ENCODE data around the gene TIGD4.

Gene TIGD4

DNA sequence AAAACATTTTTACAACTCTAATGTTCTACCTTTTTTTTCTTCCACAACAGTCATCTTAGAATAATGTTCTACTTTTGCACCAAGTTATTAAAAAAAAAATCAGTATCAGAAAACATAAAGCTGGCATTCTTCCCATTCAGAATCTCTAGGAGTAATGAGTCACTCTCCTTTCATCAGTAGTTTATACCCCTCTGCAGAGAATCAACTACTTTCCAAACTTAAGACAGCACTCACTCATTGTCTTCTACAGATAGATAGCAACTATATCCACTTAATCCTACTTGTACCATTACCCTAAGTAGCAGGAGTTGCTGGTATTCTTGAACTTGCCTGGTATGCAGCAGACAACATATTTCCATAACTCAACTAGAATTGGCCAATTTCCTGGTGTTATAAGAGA is 3.2 kb downstream of the TIGD4 start:
- Histone ChIP-seq H2AFZ (ENCODE audit: low read length) (no peak overlapping the region), H3K9me2 (ENCODE audit: low read depth, low read length) (no peaks in the 10 kb centered on the region), H3F3A (ENCODE audit: insufficient read depth, low read length) (no peaks in the 10 kb centered on the region), H3K9ac (ENCODE audit: low read length) (no peak overlapping the region), H3K4me2 (ENCODE audit: low read length) (no peak overlapping the region), H3K27ac (ENCODE audit: low read depth, low read length, poor library complexity, severe bottlenecking) (no peak overlapping the region), H3K9me3 (ENCODE audit: low read length) (no peaks in the 10 kb centered on the region), H3K4me1 (ENCODE audit: insufficient read depth, low read length, severe bottlenecking) (peaks cover 25% of the 10 kb centered on the region), H3K36me3 (ENCODE audit: insufficient read depth, low read length) (no peaks in the 10 kb centered on the region), H3K27me3 (ENCODE audit: insufficient read depth, low read length) (no peaks in the 10 kb centered on the region), H4K20me1 (ENCODE audit: insufficient read depth, low read length) (no peaks in the 10 kb centered on the region), H3K4me3 (ENCODE audit: low read depth, low read length, poor library complexity, severe bottlenecking) (no peak overlapping the region), H3K79me2 (ENCODE audit: insufficient read depth, low read length) (no peaks in the 10 kb centered on the region)
- TF ChIP-seq EZH2 (IDR thresholded peaks at IDR 0.05; ENCODE audit: borderline replicate concordance, low read length): no peak
- TF ChIP-seq, protein P1, sequence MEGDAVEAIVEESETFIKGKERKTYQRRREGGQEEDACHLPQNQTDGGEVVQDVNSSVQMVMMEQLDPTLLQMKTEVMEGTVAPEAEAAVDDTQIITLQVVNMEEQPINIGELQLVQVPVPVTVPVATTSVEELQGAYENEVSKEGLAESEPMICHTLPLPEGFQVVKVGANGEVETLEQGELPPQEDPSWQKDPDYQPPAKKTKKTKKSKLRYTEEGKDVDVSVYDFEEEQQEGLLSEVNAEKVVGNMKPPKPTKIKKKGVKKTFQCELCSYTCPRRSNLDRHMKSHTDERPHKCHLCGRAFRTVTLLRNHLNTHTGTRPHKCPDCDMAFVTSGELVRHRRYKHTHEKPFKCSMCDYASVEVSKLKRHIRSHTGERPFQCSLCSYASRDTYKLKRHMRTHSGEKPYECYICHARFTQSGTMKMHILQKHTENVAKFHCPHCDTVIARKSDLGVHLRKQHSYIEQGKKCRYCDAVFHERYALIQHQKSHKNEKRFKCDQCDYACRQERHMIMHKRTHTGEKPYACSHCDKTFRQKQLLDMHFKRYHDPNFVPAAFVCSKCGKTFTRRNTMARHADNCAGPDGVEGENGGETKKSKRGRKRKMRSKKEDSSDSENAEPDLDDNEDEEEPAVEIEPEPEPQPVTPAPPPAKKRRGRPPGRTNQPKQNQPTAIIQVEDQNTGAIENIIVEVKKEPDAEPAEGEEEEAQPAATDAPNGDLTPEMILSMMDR (IDR thresholded peaks at IDR 0.05; ENCODE audit: low read length): no peak

DNA sequence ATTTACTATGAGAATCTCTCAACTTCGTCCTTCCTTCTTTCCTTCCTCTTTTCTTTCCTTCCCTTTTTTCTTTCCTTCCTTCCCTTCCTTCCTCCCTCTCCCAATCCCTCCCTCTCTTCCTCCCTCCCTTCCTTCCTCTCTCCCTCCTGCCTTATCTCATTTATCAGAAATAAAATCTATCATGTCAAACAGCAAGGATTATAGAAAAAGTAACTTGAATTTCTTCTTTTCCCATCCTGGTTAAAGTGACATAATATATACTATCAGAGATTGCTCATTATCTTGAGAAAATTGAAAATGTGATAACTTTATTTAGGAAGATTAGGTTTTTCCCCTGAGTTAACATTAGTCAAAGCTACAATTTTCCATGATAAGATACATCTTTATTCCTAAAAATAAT is 5.6 kb downstream of the TIGD4 start:
- Histone ChIP-seq H3K27me3 (ENCODE audit: insufficient read depth, low read length) (no peaks in the 10 kb centered on the region), H3K27ac (ENCODE audit: low read depth, low read length, poor library complexity, severe bottlenecking) (no peak overlapping the region), H3K79me2 (ENCODE audit: insufficient read depth, low read length) (no peaks in the 10 kb centered on the region), H3K9me3 (ENCODE audit: low read length) (no peaks in the 10 kb centered on the region), H3K4me2 (ENCODE audit: low read length) (no peak overlapping the region), H3K9me2 (ENCODE audit: low read depth, low read length) (no peaks in the 10 kb centered on the region), H3K9ac (ENCODE audit: low read length) (no peak overlapping the region), H3K36me3 (ENCODE audit: insufficient read depth, low read length) (no peaks in the 10 kb centered on the region), H3K4me1 (ENCODE audit: insufficient read depth, low read length, severe bottlenecking) (peaks cover 13% of the 10 kb centered on the region), H3K4me3 (ENCODE audit: low read depth, low read length, poor library complexity, severe bottlenecking) (no peak overlapping the region), H4K20me1 (ENCODE audit: insufficient read depth, low read length) (no peaks in the 10 kb centered on the region), H3F3A (ENCODE audit: insufficient read depth, low read length) (no peaks in the 10 kb centered on the region), H2AFZ (ENCODE audit: low read length) (no peak overlapping the region)
- no peak for TF ChIP-seq EZH2 (IDR thresholded peaks at IDR 0.05; ENCODE audit: borderline replicate concordance, low read length)
- TF ChIP-seq, protein P1 (IDR thresholded peaks at IDR 0.05; ENCODE audit: low read length): no peak

DNA sequence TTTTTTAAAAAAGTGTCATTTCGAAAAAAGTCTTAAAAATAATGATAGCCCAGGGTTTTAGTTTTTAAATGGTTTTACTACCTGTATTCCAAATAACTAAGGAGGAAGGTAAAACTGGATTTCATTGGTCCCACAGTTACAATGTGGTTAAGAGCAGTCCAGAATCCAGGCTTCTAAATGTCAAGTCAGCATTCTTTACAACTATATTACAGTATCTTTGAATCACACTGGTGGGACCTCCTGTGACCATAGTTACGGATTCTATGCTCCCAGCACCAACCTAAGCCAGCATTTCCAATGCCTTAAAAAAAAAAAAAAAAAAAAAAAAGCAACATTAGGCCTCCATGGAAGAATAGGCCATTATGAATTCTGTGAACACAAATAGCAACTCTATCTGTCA is 6.2 kb downstream of the TIGD4 start:
- Histone ChIP-seq H2AFZ (ENCODE audit: low read length) (no peak overlapping the region), H3K36me3 (ENCODE audit: insufficient read depth, low read length) (no peaks in the 10 kb centered on the region), H3K9ac (ENCODE audit: low read length) (no peak overlapping the region), H3F3A (ENCODE audit: insufficient read depth, low read length) (no peaks in the 10 kb centered on the region), H3K4me3 (ENCODE audit: low read depth, low read length, poor library complexity, severe bottlenecking) (no peak overlapping the region), H3K27ac (ENCODE audit: low read depth, low read length, poor library complexity, severe bottlenecking) (no peak overlapping the region), H3K79me2 (ENCODE audit: insufficient read depth, low read length) (no peaks in the 10 kb centered on the region), H3K27me3 (ENCODE audit: insufficient read depth, low read length) (no peaks in the 10 kb centered on the region), H3K4me2 (ENCODE audit: low read length) (no peak overlapping the region), H3K9me2 (ENCODE audit: low read depth, low read length) (0 out of 2 replicates have a peak, but pooled peaks cover 3% of the 10 kb centered on the region), H3K4me1 (ENCODE audit: insufficient read depth, low read length, severe bottlenecking) (peaks cover 7% of the 10 kb centered on the region), H4K20me1 (ENCODE audit: insufficient read depth, low read length) (no peaks in the 10 kb centered on the region), H3K9me3 (ENCODE audit: low read length) (no peaks in the 10 kb centered on the region)
- TF ChIP-seq, protein P1 (IDR thresholded peaks at IDR 0.05; ENCODE audit: low read length): no peak
- no peak for TF ChIP-seq EZH2 (IDR thresholded peaks at IDR 0.05; ENCODE audit: borderline replicate concordance, low read length)
